Endothelial cell of umbilical vein (primary cell): ENCODE data around the gene TMEM181. TPM values are rescaled to one million over a fixed set of nuclear protein-coding genes. Genes with fewer than 3 reads are reported as not detected.
A peak's percentile ranks its signal among the peaks of the same experiment; 100 is the strongest.
"Not testable (repeated sequence)": the region's sequence is repeated elsewhere in the genome, so short reads cannot be mapped to it uniquely, and the experiment has no call there.

Experiments used
- BruUV-seq: library from RNA; stranded (reverse); fragments of 400-500 nt; replicated peaks from 2 replicates; lab custom pipeline; 2021; lab: Mats Ljungman, UMichigan
- CTCF ChIA-PET: fragments of 300-600, 350-600 bp; sonication (Branson Sonifier 250); formaldehyde crosslinking; loops from one replicate; lab custom pipeline; 2021; ENCODE audit warnings: antibody characterized with exemption, inconsistent platforms; lab: Charles Lee
- POLR2A ChIA-PET: fragments of 300-600, 350-600 bp; sonication (Branson Sonifier 250); formaldehyde crosslinking; loops from one replicate; lab custom pipeline; 2021; ENCODE audit warnings: antibody characterized with exemption, inconsistent platforms; lab: Charles Lee
- DNase-seq: peaks from one replicate; pipeline ENCODE4 v3.0.0-alpha.2; 2011; ENCODE audit warnings: low read depth, low spot score
- FAIRE-seq: peaks from 2 replicates; lab custom pipeline; 2011; peaks lifted over from hg19 to GRCh38; lab: Jason Lieb, UNC
- H2AFZ ChIP-seq: 2 replicates; pipeline ENCODE4 v1.6.0; 2012; ENCODE audit warnings: low read depth, low read length, control low read depth, inconsistent platforms
- H3K27ac ChIP-seq: 2 replicates; pipeline ENCODE4 v1.5.1; 2011; ENCODE audit warnings: low read depth, mild to moderate bottlenecking, control low read depth, low read length, moderate library complexity; ENCODE audit not compliant: insufficient read depth
- H3K27me3 ChIP-seq, 2 experiments: 2 replicates each; pipeline versions ENCODE4 v1.6.0 to v1.6.1; 2011; ENCODE audit warnings: low read length in 2 of 2, mixed read lengths in 1 of 2; ENCODE audit not compliant: control insufficient read depth in 2 of 2, insufficient read depth in 2 of 2
- H3K36me3 ChIP-seq, 2 experiments: 2 replicates in 1 of 2; 3 replicates in 1 of 2; pipeline ENCODE4 v1.5.1; 2011; ENCODE audit warnings: low read length in 2 of 2, mild to moderate bottlenecking in 1 of 2, moderate library complexity in 1 of 2; ENCODE audit not compliant: control insufficient read depth in 2 of 2, insufficient read depth in 2 of 2; ENCODE audit errors: extremely low read depth in 1 of 2
- H3K4me1 ChIP-seq: 3 replicates; pipeline ENCODE4 v1.5.1; 2011; ENCODE audit warnings: mild to moderate bottlenecking, low read length; ENCODE audit not compliant: control insufficient read depth, insufficient read depth; ENCODE audit errors: extremely low read depth
- H3K4me2 ChIP-seq: 2 replicates; pipeline ENCODE4 v1.6.1; 2011; ENCODE audit warnings: low read length, control low read depth, mixed read lengths; ENCODE audit not compliant: insufficient read depth
- H3K4me3 ChIP-seq, 3 experiments: fragments of 200-600 bp in 1 of 3; sonication (generic), shearing (Covaris generic) in 1 of 3; replicated peaks in 1 of 3; 2 replicates each; pipeline ENCODE4 v1.5.1; 2011 to 2016; ENCODE audit warnings: control low read depth in 3 of 3, low read length in 3 of 3, mild to moderate bottlenecking in 2 of 3, inconsistent platforms in 1 of 3, low read depth in 1 of 3, moderate library complexity in 1 of 3; ENCODE audit not compliant: insufficient read depth in 1 of 3
- H3K79me2 ChIP-seq: 2 replicates; pipeline ENCODE4 v1.6.0; 2012; ENCODE audit warnings: low read length, inconsistent platforms; ENCODE audit not compliant: control insufficient read depth, insufficient read depth
- H3K9ac ChIP-seq: replicated peaks from 2 replicates; pipeline ENCODE3; 2011; ENCODE audit warnings: low read length, control low read depth; ENCODE audit not compliant: insufficient read depth; ENCODE audit errors: extremely low read depth
- H3K9me1 ChIP-seq: replicated peaks from 3 replicates; pipeline ENCODE4 v1.6.0; 2011; ENCODE audit warnings: mild to moderate bottlenecking, low read length; ENCODE audit not compliant: control insufficient read depth, insufficient read depth; ENCODE audit errors: extremely low read depth
- H3K9me3 ChIP-seq: replicated peaks from 2 replicates; pipeline ENCODE4 v1.5.1; 2012; ENCODE audit warnings: low read length, inconsistent platforms; ENCODE audit not compliant: control insufficient read depth, insufficient read depth
- H4K20me1 ChIP-seq: replicated peaks from 2 replicates; pipeline ENCODE3; 2011; ENCODE audit warnings: mild to moderate bottlenecking, low read length; ENCODE audit not compliant: control insufficient read depth, insufficient read depth; ENCODE audit errors: extremely low read depth
- JUN ChIP-seq: IDR thresholded peaks from 2 replicates; pipeline ENCODE4 v1.6.1; 2011; ENCODE audit warnings: borderline replicate concordance, low read depth; ENCODE audit not compliant: insufficient read length, insufficient read depth
- dilution Hi-C: fragments of 300-500 bp; cut with MboI; formaldehyde crosslinking; loops from one replicate; pipeline ENCODE4 v1.15.0; 2019; ENCODE audit warnings: low sequenced_read_pairs; ENCODE audit not compliant: extremely low pct_ligation_motif_present
- intact Hi-C: fragments of 100-400 bp; cut with micrococcal nuclease; formaldehyde crosslinking; loops from one replicate; pipeline ENCODE4 v1.10.0; 2022
- polyA plus RNA-seq, 4 experiments: library from polyadenylated mRNA; depleted of rRNA in 3 of 4; stranded (reverse) in 3 of 4; unstranded in 1 of 4; fragments of >200 nt; gene quantifications; 2 replicates each; pipeline versions ENCODE4 v1.2.1 to v1.2.3, GENCODE V29; 2011 to 2012; ENCODE audit warnings: missing spikeins in 1 of 4
- total RNA-seq: library from RNA; stranded (reverse); gene quantifications from 2 replicates; pipeline ENCODE4 v1.2.3, GENCODE V29; 2021

The TMEM181 gene
- total and polyA plus RNA-seq, 2 donors (not counting 3 experiments of a cell fraction or from before 2014, with no cell fraction given): 21.7 to 33.5 TPM

GRCh38 chr6:158557110-158557509 is 2.8 kb upstream of the TMEM181 start:
- intact Hi-C loops: loop anchor here (5.0 kb wide), 2 partner anchors 85 to 795 kb away; partner anchors contain the start of gene DYNLT1
- DNase-seq, H3K36me3 ChIP-seq, H4K20me1 ChIP-seq, H3K4me2 ChIP-seq, H3K9me3 ChIP-seq, FAIRE-seq, H2AFZ ChIP-seq, dilution Hi-C loops, H3K9me1 ChIP-seq, H3K9ac ChIP-seq, H3K4me3 ChIP-seq, H3K27me3 ChIP-seq, BruUV-seq: not testable (repeated sequence)
- peak overlapping the region; percentile 81 for H3K27ac ChIP-seq
- CTCF ChIA-PET: interaction anchor here (1.2 to 1.3 kb wide), 2 partner anchors 38 to 48 kb away, joined by 5 read pairs; no protein-coding TSS in a partner anchor
- POLR2A ChIA-PET: interaction anchor here (0.6 kb wide), 1 partner anchor 44 kb away, joined by 3 read pairs; no protein-coding TSS in a partner anchor
- peaks cover 16% of the 10 kb centered on the region for H3K79me2 ChIP-seq
- peaks cover 51% of the 10 kb centered on the region for H3K4me1 ChIP-seq

- H3K9me3 ChIP-seq: no peaks in the 10 kb centered on the region
- H3K4me3 ChIP-seq: no peak overlapping the region
- FAIRE-seq (no peak), DNase-seq (no peak)
- peaks cover 24% of the 10 kb centered on the region for H3K79me2 ChIP-seq
- no TSS peak for BruUV-seq
- H2AFZ ChIP-seq: no peak overlapping the region
- dilution Hi-C loops (no loop called here), intact Hi-C loops (loop anchor here (5.0 kb wide), 2 partner anchors 84 to 796 kb away; partner anchors contain the start of gene DYNLT1)
- no peak overlapping the region for H3K9ac ChIP-seq
- CTCF ChIA-PET: interaction anchor here (1.3 kb wide), 1 partner anchor 39 kb away, joined by 5 read pairs; no protein-coding TSS in a partner anchor
- no peaks in the 10 kb centered on the region for H3K9me1 ChIP-seq
- TF ChIP-seq JUN: no peak
- H3K27me3 ChIP-seq: no peaks in the 10 kb centered on the region
- no peaks in the 10 kb centered on the region for H3K36me3 ChIP-seq
- no peak overlapping the region for H3K27ac ChIP-seq
- H3K4me1 ChIP-seq: peaks cover 52% of the 10 kb centered on the region
- H3K4me2 ChIP-seq: no peak overlapping the region
- POLR2A ChIA-PET: interaction anchor here (0.6 kb wide), 1 partner anchor 45 kb away, joined by 3 read pairs; no protein-coding TSS in a partner anchor
- H4K20me1 ChIP-seq: no peaks in the 10 kb centered on the region
Observed at GRCh38 chr6:158557927-158558326, 2.0 kb upstream of the TMEM181 start.
